ENCODE results near the gene PHYKPL. TPM values are rescaled to one million over a fixed set of nuclear protein-coding genes. Genes with fewer than 3 reads are reported as not detected.

PHYKPL gene
- total and polyA plus RNA-seq, 2 of the 8 experiments (the other 6 are each of a cell fraction or from before 2014, with no cell fraction given) = 25.1 to 32.1 TPM

DNA sequence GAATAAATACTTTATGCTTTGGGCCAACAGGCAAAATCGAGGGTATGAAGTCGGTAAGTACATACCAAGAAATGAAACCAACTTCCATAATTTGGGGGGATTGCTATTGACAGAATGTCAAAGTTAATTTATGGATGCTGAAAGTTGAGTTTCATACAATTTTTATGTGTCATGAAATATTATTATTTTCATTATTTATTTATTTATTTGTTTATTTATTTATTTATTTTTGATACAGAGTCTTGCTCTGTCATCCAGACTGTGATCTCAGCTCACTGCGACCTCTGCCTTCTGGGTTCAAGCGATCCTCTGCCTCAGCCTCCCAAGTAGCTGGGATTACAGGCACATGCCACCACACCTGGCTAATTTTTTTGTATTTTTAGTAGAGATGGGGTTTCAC is 40.9 kb downstream of the PHYKPL start (continued):
- TF ChIP-seq EZH2 (IDR thresholded peaks at IDR 0.05; ENCODE audit: low read depth, low read length, severe bottlenecking) = no peak
- no peak for TF ChIP-seq HDAC6 (IDR thresholded peaks at IDR 0.05; ENCODE audit: low read depth, low read length)
- no peak for TF ChIP-seq FOSL1 (IDR thresholded peaks at IDR 0.05; ENCODE audit: insufficient read depth, low read depth, low read length)
- no peak for TF ChIP-seq CTBP2 (IDR thresholded peaks at IDR 0.05; ENCODE audit: borderline replicate concordance, insufficient read depth, insufficient read length, low read length)
- TF ChIP-seq TCF12 (IDR thresholded peaks at IDR 0.05; ENCODE audit: low read depth, low read length) = no peak
- TF ChIP-seq TBP (IDR thresholded peaks at IDR 0.05; ENCODE audit: low read depth, low read length) = no peak
- no peak for TF ChIP-seq NRF1 (IDR thresholded peaks at IDR 0.05; ENCODE audit: low read depth, low read length)
- TF ChIP-seq SP1 (IDR thresholded peaks at IDR 0.05; ENCODE audit: low read depth, low read length) = no peak
- no peak for TF ChIP-seq RFX5 (IDR thresholded peaks at IDR 0.05; ENCODE audit: borderline replicate concordance, low read depth, low read length)
- TF ChIP-seq JUND (IDR thresholded peaks at IDR 0.05; ENCODE audit: low read length) = no peak
